GM21381 (cell line): ENCODE measurements around the gene ODF4.
"Not testable (repeated sequence)": the region's sequence is repeated elsewhere in the genome, so short reads cannot be mapped to it uniquely, and the experiment has no call there.

ENCODE experiments used
- ATAC-seq: cut with Tn5 transposase; IDR thresholded peaks from one replicate; pipeline ENCODE4 v1.9.1; 2021; ENCODE audit warnings: mild to moderate bottlenecking, moderate library complexity; ENCODE audit not compliant: unreplicated experiment

ODF4 gene

GRCh38 chr17:8392674-8393469, 53.2 kb downstream of the ODF4 start:
- ATAC-seq, result no peak

DNA sequence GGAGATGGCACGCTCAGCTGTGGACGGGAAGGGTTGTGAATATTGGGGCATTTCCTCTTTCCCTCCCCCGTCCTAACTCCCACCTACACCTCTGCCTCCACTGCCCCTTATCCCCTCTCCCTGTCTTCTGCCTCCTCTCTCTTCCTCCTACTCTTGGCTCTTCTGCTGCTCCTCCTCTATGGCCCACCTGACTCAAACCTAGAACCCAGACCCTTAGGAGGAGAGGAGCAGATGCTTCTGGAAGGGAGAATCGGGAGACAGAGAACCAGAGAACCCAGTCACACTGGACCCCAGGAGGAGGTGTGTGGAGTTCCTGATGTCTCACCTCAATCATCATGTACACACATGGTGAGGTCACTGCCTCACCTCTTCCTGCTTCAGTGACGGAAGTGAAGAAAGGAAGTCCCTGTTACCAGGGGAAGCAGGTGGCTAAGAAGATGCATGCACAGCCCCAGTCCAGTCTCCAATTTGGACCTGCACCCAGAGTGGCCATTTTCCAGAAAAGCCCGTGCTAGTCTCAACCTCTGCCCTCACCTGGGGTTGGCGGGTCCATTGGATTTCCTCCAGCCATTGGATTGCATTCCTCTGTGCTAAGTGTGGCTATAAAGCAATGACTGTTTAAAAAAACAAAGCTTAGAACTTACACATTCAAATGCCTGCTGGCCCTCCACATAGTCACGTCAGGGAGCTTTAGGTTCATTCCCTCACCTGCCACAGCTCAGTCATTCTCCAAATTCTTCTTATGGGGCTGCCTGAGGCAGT, 54.0 kb downstream of the ODF4 start:
- ATAC-seq, result no peak

DNA sequence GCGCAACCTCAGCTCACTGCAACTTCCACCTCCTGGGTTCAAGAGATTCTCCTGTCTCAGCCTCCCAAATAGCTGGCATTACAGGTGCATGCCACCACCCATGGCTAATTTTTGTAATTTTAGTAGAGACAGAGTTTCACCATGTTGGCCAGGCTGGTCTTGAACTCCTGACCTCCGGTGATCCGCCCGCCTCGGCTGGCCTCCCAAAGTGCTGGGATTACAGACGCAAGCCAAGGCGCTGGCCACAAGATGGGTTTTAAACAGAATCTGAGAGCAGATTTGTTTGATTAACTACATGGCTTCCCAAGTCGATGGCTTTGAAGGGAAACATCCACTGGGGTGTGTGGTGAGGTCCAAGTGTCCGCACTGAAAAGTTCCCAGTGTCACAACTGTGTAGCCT, 54.9 kb downstream of the ODF4 start:
- not testable (repeated sequence) for ATAC-seq
